ACHN (cell line): ENCODE data around the gene KLRD1.
"Not testable (repeated sequence)": the region's sequence is repeated elsewhere in the genome, so short reads cannot be mapped to it uniquely, and the experiment has no call there.

Experiments
- DNase-seq: peaks from one replicate; pipeline ENCODE4 v3.0.0-alpha.2; 2015
- in situ Hi-C: cut with HindIII; loops from 2 replicates; pipeline ENCODE4 v1.10.0; 2017; ENCODE audit warnings: low sequenced_read_pairs, low pct_ligation_motif_present, low pct_unique_long_range_greater_than_20kb

The KLRD1 gene

DNA sequence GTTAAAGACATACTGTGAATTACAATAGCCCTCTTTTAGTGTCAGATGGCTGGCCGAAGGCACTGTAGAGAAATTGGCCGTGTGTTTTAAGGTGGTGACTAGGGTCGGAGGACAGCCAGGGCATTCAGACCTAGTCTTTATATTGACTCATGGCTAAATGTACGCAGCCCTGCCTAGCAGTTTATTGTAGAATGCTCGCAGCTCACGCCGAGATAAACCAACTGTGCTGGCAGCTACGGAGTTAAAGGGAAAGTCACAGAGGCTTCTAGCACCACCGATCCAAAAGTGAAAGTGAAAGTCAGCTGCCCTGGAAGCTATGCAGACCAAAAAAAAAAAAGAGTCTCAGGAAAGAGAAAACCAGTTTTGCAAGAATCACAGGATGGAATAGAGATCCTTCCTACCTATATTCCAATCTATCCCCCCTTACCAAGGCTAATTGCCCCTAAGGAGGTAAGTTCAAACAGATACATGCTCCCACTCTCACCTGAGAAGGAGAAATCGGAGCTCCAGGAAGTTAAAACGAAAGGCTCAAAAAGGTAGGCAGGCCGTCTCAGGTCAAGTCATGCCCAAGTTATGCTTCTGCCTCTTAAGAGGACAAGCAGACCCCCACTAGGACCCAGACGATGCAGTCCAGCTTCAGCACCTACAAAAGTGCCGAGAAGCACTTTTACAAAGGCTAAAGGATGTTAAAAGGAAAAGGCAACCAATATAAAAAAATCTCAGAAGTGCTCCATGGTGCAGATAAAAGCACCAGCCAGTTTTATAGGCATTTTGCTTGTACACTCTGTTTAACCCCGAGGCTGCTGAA is 57.3 kb downstream of the KLRD1 start:
- in situ Hi-C loops: no loop called here
- DNase-seq: peak; percentile 95

GRCh38 chr12:10365696-10366405 is 58.2 kb downstream of the KLRD1 start:
- in situ Hi-C loops: no loop called here
- peak; percentile 50 for DNase-seq

- in situ Hi-C loops: no loop called here
- peak; percentile 70 for DNase-seq
Observed at GRCh38 chr12:10366875-10367274, 59.2 kb downstream of the KLRD1 start.

- in situ Hi-C loops, DNase-seq: not testable (repeated sequence)
Observed at GRCh38 chr12:10367714-10368113, 60.0 kb downstream of the KLRD1 start.

- no peak for DNase-seq
- in situ Hi-C loops: no loop called here
Observed at GRCh38 chr12:10368206-10369171, 60.8 kb downstream of the KLRD1 start.

- in situ Hi-C loops: no loop called here
- DNase-seq: no peak
Observed at GRCh38 chr12:10369557-10370415, 62.1 kb downstream of the KLRD1 start.

DNA sequence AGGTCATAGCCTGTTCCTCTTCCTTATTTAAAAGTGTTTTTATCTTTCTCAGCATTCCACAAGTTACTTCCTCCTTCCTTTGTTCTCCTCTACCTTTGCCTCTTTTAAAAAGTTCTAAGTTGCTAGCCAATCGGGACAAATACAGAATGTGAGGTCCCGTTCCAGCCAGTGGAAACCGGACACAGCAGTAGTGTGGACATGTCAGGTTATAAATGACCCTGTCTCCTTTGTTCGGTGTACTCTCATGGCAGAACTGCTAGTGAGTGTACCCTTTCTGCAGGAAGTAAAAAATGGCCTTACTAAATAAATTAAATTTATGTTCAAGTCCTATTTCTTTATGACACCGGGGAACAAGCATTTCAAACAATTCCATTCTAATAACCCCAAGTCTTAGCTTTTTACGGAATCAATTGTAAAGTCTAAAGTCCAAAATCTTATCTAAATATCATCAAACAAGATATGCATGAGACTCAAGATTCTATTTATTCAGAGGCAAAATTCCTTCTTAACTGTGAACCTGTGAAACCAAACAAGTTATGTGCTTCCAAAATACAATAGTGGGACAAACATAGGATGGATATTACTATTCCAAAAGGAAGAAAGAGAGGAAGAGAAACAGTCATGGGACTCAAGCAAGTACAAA is 64.3 kb downstream of the KLRD1 start:
- DNase-seq, in situ Hi-C loops: not testable (repeated sequence)

DNA sequence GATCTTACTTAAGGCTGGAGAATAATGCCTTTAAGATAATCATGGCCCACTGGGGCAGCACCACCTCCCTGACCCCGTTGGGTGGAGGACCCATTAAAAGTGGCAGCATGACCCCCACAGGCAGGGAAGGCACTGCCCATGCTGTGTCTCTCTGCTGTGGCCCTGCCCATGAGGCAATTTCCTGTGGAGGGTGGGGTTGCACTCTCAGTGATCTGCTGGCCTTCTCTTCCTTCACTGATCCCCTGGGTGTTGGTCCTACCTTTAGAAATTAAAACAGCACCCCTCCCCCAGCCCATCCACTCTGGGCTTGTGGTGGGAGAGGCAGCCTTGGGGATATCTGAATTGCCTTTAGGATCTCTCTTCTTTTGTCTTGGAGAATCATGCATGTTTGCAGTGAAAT is 64.9 kb downstream of the KLRD1 start:
- in situ Hi-C loops: no loop called here
- no peak for DNase-seq

- in situ Hi-C loops: no loop called here
- DNase-seq: no peak
Observed at GRCh38 chr12:10374624-10375018, 67.0 kb downstream of the KLRD1 start.

GRCh38 chr12:10378737-10379136 is 71.1 kb downstream of the KLRD1 start:
- DNase-seq, in situ Hi-C loops: not testable (repeated sequence)
